BLaER1 treated with 17β-estradiol and CSF1 and Interleukin-3, amounts not matched to agents 10 nM and 100 nM (cell line): ENCODE data around the gene ARMH2.
"Not testable (repeated sequence)": the region's sequence is repeated elsewhere in the genome, so short reads cannot be mapped to it uniquely, and the experiment has no call there.

ENCODE experiments used
- H3K27ac ChIP-seq, 11 experiments: shearing (Covaris generic); formaldehyde crosslinking; 2 replicates each; pipeline ENCODE4 v1.8.1; 2022
- H3K27me3 ChIP-seq, 11 experiments: shearing (Covaris generic); formaldehyde crosslinking; 2 replicates each; pipeline ENCODE4 v1.8.1; 2022
- H3K36me3 ChIP-seq, 11 experiments: shearing (Covaris generic); formaldehyde crosslinking; 2 replicates each; pipeline ENCODE4 v1.8.1; 2022
- H3K4me1 ChIP-seq, 10 experiments: shearing (Covaris generic); formaldehyde crosslinking; 2 replicates each; pipeline ENCODE4 v1.8.1; 2022
- H3K4me2 ChIP-seq, 11 experiments: shearing (Covaris generic); formaldehyde crosslinking; 2 replicates each; pipeline ENCODE4 v1.8.1; 2022
- H3K4me3 ChIP-seq, 10 experiments: shearing (Covaris generic); formaldehyde crosslinking; 2 replicates each; pipeline ENCODE4 v1.8.1; 2022
- H3K9ac ChIP-seq, 11 experiments: shearing (Covaris generic); formaldehyde crosslinking; 2 replicates each; pipeline ENCODE4 v1.8.1; 2022
- H3K9me3 ChIP-seq, 11 experiments: shearing (Covaris generic); formaldehyde crosslinking; replicated peaks in 1 of 11; 2 replicates each; pipeline ENCODE4 v1.8.1; 2022
- H4K20me1 ChIP-seq, 11 experiments: shearing (Covaris generic); formaldehyde crosslinking; 2 replicates each; pipeline ENCODE4 v1.8.1; 2022
- Cebpa-rat ChIP-seq, 11 experiments: shearing (Covaris generic); IDR thresholded peaks; 2 replicates each; pipeline ENCODE4 v1.8.1; 2022

Gene ARMH2

DNA sequence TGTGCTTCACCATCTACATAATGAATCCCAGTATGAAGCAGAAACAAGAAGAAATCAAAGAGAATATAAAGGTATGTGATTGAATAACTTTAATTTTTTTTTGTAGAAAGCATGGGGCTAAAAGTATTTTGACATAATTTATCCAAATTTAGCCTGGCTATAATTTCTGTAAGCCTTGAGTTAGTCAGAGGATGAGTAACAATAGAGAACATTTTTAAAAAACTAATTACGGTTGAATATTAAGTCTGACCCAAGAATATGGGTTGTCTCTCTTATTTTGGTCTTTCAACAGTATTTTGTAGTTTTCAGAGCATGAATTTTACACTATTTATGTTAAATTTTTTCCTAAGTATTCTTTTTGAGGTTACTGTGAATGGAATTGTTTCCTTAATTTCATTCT is 21.5 kb downstream of the ARMH2 start:
- no peaks in the 10 kb centered on the region for H3K9me3 ChIP-seq
- H3K4me1 ChIP-seq: peaks cover 23 to 46% (median 36%) of the 10 kb centered on the region in 10 experiments
- H3K4me2 ChIP-seq: peak overlapping the region; percentile 11 to 99 (median 91); a peak in 18 of 22 replicates
- H3K36me3 ChIP-seq: peaks cover 10 to 51% (median 41%) of the 10 kb centered on the region in 11 experiments
- H4K20me1 ChIP-seq: peaks cover 0 to 54% (median 25%) of the 10 kb centered on the region in 11 experiments; a peak in 16 of 22 replicates
- TF ChIP-seq Cebpa-rat (IDR thresholded peaks at IDR 0.05): no peak
- H3K27me3 ChIP-seq: no peaks in the 10 kb centered on the region
- peak overlapping the region in 7 of 10 experiments; percentile 85 to 91 (median 89); a peak in 8 of 20 replicates for H3K4me3 ChIP-seq
- H3K9ac ChIP-seq: peak overlapping the region in 1 of 11 experiments; percentile 93; a peak in 3 of 22 replicates
- H3K27ac ChIP-seq: no peak overlapping the region; a peak in 1 of 22 replicates

DNA sequence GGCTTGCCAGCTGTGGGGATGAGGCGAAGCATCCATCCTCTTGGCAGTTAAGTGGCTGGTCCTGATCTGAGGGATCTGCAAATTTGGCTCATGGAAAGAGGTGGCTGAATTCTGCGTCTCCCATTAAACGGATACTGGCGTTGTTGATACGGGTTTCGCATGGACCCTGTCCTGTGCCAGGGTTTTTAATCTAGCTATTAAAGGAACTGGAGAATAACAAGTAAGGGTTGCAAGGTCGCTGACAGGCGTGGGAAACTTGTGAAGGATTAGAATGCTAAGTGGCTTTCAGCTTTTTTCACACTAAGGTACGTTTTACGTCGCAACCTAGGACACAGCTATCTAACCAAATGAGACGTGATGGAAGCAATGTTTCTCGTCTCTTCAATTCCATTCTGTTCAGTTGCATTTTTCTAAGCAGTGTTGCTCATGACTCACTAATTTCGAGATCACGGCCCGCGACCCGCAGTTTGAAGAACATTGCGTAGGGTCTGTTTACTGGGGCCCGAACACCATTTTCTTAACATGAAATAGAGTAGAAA is 23.1 kb downstream of the ARMH2 start:
- no peak for TF ChIP-seq Cebpa-rat (IDR thresholded peaks at IDR 0.05)
- peaks cover 0 to 35% (median 25%) of the 10 kb centered on the region in 11 experiments; a peak in 18 of 22 replicates for H3K36me3 ChIP-seq
- H4K20me1 ChIP-seq: peaks cover 0 to 49% (median 25%) of the 10 kb centered on the region in 11 experiments; a peak in 16 of 22 replicates
- H3K9ac ChIP-seq: peak overlapping the region; percentile 76 to 95 (median 93)
- H3K9me3 ChIP-seq: no peaks in the 10 kb centered on the region
- H3K27ac ChIP-seq: peak overlapping the region in 10 of 11 experiments; percentile 26 to 96 (median 93); a peak in 20 of 22 replicates
- H3K4me1 ChIP-seq: peaks cover 23 to 46% (median 36%) of the 10 kb centered on the region in 10 experiments
- H3K4me2 ChIP-seq: peak overlapping the region; percentile 86 to 99 (median 91)
- H3K27me3 ChIP-seq: no peaks in the 10 kb centered on the region
- peak overlapping the region; percentile 83 to 94 (median 89) for H3K4me3 ChIP-seq

DNA sequence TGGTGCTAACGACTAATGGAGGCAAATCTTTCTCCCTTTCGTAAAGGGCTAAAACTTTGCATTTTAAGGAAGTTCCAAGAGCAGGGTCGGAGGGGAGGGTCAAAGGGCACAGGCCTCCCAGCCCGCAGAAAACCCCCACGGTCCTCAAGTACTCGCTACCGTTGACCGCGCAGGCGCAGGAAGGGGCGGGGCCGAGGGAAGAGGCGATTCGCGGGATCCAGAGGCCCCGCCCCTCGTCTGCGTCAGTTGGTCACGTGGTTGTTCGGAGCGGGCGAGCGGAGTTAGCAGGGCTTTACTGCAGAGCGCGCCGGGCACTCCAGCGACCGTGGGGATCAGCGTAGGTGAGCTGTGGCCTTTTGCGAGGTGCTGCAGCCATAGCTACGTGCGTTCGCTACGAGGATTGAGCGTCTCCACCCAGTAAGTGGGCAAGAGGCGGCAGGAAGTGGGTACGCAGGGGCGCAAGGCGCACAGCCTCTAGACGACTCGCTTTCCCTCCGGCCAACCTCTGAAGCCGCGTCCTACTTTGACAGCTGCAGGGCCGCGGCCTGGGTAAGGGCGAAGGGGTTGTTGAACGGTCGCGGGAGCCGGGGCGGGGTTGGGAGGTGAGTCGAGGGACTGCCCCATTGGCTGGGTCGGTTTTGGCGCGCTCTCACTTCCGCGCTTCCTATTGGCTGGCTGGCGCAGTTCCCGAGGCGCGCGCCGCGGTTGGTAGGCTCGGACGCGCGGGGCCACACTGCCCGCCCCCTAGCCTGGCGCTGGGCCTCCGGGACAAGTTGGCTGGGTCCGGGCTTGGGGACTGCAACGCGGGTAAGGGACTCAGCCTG is 23.8 kb downstream of the ARMH2 start, which contains the start of gene GMNN:
Gene GMNN, plus strand, starts transcription at position 242 of the 824 bp plus-strand sequence. CDS start 2,310 bp downstream, outside the sequence.
- Histone ChIP-seq H3K27me3 (no peaks in the 10 kb centered on the region), H3K27ac (peak within 1 kb of the TSS; percentile 56 to 96 (median 92); a peak in 21 of 22 replicates), H3K4me1 (peaks cover 23 to 43% (median 34%) of the 10 kb centered on the region in 10 experiments), H3K4me2 (peak within 1 kb of the TSS; percentile 86 to 99 (median 91)), H3K9me3 (no peaks in the 10 kb centered on the region), H3K4me3 (peak within 1 kb of the TSS; percentile 83 to 94 (median 89)), H3K9ac (peak within 1 kb of the TSS; percentile 76 to 95 (median 93)), H3K36me3 (peaks cover 0 to 28% (median 19%) of the 10 kb centered on the region in 11 experiments; a peak in 13 of 22 replicates), H4K20me1 (peaks cover 0 to 45% (median 25%) of the 10 kb centered on the region in 11 experiments; a peak in 16 of 22 replicates)
- TF ChIP-seq Cebpa-rat (IDR thresholded peaks at IDR 0.05): no peak

DNA sequence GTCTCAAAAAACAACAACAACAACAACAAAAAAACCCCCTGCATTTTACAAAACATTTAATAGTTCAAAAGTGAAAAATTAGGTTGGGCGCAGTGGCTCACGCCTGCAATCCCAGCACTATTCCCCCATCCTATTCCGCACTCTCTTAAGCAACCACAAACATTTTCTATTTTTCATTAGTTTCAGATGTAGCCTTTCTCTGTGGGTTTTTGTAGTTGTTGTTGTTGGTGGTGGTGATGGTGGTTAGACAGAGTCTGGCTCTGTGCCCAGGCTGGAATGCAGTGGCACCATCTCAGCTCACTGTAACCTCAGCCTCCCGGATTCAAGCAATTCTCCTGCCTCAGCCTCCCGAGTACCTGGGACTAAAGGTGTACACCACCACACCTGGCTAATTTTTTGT is 30.4 kb downstream of the ARMH2 start:
- H3K9me3 ChIP-seq: no peaks in the 10 kb centered on the region
- no peak overlapping the region for H3K4me2 ChIP-seq
- no peaks in the 10 kb centered on the region for H3K36me3 ChIP-seq
- TF ChIP-seq Cebpa-rat (IDR thresholded peaks at IDR 0.05): no peak
- H4K20me1 ChIP-seq: no peaks in the 10 kb centered on the region
- H3K27me3 ChIP-seq: no peaks in the 10 kb centered on the region
- peaks cover 0 to 7% (median 0%) of the 10 kb centered on the region in 10 experiments; a peak in 1 of 20 replicates for H3K4me1 ChIP-seq
- H3K9ac ChIP-seq: no peak overlapping the region
- H3K4me3 ChIP-seq: no peak overlapping the region
- H3K27ac ChIP-seq: no peak overlapping the region

DNA sequence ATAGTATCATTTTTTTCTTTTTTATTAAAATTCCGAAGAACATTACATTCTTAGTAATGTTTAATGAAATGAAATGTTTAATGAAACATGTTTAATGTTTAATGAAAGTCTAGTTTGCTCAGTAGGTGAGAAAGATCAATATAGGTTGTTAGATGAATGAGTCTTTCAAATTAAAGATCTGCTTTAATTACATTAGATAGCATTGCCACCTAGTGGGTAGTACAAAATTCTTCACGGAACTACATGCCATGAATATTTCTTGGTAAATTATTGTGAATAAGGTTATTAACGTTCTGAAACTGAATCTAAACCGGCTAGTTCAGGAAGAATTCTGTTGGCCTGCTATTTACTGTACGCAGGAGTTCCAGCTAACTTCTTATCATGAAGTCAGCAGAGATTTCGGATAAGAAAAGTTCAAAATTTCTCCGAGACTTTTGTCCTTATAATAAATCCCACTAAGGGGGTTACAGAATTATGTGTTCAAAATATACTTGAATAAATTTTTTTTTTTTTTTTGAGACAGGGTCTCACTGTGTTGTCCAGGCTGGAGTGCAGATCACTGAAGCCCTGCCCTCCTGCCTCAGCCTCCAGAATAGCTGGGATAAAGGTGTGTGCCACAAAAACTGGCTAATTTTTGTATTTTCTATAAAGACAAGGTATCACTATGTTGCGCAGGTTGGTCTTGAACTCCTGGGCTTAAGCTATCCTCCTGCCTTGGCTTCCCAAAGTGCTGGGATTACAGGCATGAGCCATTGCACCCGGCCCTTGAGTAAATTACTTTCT is 31.8 kb downstream of the ARMH2 start:
- Histone ChIP-seq H3K27ac (no peak overlapping the region), H4K20me1 (no peaks in the 10 kb centered on the region), H3K9ac (no peak overlapping the region), H3K36me3 (no peaks in the 10 kb centered on the region), H3K4me2 (no peak overlapping the region), H3K4me1 (peaks cover 0 to 7% (median 0%) of the 10 kb centered on the region in 10 experiments; a peak in 1 of 20 replicates), H3K9me3 (no peaks in the 10 kb centered on the region), H3K4me3 (no peak overlapping the region), H3K27me3 (no peaks in the 10 kb centered on the region)
- no peak for TF ChIP-seq Cebpa-rat (IDR thresholded peaks at IDR 0.05)

DNA sequence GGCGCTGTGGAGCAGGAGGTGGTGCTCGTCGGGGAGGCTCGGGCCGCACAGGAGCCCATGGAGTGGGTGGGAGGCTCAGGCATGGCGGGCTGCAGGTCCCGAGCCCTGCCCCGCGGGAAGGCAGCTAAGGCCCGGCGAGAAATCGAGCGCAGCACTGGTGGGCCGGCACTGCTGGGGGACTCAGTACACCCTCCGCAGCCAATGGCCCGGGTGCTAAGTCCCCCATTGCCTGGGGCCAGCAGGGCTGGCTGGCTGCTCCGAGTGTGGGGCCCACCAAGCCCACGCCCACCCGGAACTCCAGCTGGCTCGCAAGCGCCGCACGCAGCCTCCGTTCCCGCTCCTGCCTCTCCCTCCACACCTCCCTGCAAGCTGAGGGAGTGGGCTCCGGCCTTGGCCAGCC is 32.7 kb downstream of the ARMH2 start:
- H3K4me2 ChIP-seq, H4K20me1 ChIP-seq, H3K27ac ChIP-seq, H3K27me3 ChIP-seq, H3K4me3 ChIP-seq, H3K9ac ChIP-seq, H3K36me3 ChIP-seq, H3K4me1 ChIP-seq, H3K9me3 ChIP-seq: not testable (repeated sequence)

DNA sequence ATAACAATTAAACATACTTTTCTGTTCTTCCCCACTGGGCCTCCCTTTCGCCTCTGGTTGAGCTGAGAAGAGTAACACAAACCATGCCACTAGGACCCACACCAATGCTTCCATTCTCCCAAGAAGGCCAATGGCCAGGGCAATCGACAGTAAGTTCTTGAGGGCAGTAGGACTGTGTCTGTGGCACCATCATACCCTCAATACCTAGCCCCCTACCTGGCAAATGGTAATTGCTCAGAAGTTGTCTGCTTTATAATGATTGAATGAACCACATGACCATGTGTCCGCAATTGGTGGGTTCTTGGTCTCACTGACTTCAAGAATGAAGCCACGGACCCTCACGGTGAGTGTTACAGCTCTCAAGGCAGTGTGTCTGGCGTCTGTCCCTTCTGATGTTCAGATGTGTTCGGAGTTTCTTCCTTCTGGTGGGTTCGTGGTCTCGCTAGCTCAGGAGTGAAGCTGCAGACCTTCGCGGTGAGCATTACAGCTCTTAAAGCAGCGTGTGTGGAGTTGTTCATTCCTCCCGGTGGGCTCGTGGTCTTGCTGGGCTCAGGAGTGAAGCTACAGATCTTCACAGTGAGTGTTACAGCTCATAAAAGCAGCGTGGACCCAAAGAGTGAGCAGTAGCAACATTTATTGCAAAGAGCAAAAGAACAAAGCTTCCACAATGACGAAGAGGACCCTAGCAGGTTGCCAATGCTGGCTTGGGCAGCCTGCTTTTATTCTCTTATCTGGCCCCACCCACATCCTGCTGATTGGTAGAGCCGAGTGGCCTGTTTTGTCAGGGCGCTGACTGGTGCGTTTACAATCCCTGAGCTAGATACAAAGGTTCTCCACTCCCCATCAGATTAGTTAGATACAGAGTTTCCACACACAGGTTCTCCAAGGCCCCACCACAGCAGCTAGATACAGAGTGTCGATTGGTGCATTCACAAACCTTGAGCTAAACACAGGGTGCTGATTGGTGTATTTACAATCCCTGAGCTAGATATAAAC is 33.6 kb downstream of the ARMH2 start:
- not testable (repeated sequence) for H3K9ac ChIP-seq, H3K9me3 ChIP-seq, H3K27me3 ChIP-seq, H3K36me3 ChIP-seq, H3K27ac ChIP-seq, H3K4me1 ChIP-seq, H4K20me1 ChIP-seq, H3K4me2 ChIP-seq, H3K4me3 ChIP-seq

DNA sequence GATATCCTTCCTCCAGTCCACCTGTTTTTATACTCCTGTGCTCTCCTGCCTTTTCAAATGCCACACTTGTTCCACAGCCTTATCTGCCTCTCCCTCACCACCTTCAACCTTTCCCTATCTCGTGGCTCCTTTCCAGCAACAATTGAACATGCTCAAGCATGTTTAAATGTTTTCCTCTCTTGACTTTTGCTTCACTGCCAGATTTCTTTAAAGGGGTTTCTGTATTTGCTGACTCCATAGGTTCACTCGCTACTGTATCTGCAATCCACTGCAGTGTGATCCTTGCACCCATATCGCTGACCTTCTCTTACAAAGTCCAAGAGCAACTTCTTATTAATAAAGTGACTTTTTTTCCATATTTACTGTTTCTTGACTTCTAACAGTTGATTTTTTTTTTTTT is 35.1 kb downstream of the ARMH2 start:
- H3K9me3 ChIP-seq: no peaks in the 10 kb centered on the region
- no peak overlapping the region for H3K9ac ChIP-seq
- H4K20me1 ChIP-seq: no peaks in the 10 kb centered on the region
- no peaks in the 10 kb centered on the region for H3K27me3 ChIP-seq
- no peaks in the 10 kb centered on the region for H3K36me3 ChIP-seq
- no peak overlapping the region for H3K27ac ChIP-seq
- no peak overlapping the region for H3K4me2 ChIP-seq
- no peak overlapping the region for H3K4me3 ChIP-seq
- no peak for TF ChIP-seq Cebpa-rat (IDR thresholded peaks at IDR 0.05)
- H3K4me1 ChIP-seq: peaks cover 0 to 8% (median 0%) of the 10 kb centered on the region in 10 experiments; a peak in 3 of 20 replicates
